VCaP (cell line): ENCODE data around the gene PHKB.

Experiments used
- H3K27ac ChIP-seq: fragments of 450-650 bp; 2 replicates; pipeline ENCODE4 v1.5.1; 2017
- CTCF ChIP-seq: fragments of 450-650 bp; conservative IDR thresholded peaks from 2 replicates; pipeline ENCODE4 v1.5.1; 2017; ENCODE audit warnings: mild to moderate bottlenecking, moderate library complexity

The PHKB gene

GRCh38 chr16:47473792-47474191, 12.7 kb downstream of the PHKB start:
- no peak for TF ChIP-seq CTCF
- H3K27ac ChIP-seq = no peak overlapping the region

- no peak for TF ChIP-seq CTCF
- no peak overlapping the region for H3K27ac ChIP-seq
These were observed 14.7 kb downstream of the PHKB start for GRCh38 chr16:47475786-47476185.

DNA sequence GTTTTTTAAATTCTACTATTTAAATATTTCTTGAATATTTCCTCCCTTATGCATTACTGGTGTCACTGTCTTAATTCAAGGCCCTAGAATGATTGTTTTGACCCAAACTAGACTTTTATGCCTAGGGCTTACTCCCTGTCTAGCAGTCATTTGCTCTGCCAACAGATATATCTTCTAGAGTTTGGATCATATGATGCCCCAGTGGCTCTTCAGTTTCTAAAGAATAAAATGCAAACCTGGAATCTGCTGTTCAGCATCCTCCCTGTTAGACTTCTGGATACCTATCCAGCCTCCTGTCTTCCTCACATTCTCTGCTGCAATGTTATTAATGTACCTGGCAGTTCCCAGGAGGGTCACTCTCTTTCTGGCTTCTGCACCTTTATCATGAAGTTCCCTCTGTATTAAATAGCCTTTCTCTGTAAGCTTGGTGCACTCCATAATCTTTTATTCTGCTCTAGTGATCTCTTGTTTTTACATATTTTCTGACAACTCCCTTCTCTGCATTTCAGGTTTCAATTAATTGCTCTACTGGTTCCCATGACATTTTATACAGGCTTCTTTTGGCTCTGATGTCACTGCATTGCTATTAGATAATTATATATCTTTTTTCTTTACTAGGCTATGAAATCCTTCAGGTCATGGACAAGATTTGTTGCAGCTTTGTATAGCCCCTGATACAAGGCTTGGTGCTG, 15.7 kb downstream of the PHKB start:
- no peak overlapping the region for H3K27ac ChIP-seq
- TF ChIP-seq CTCF = no peak

DNA sequence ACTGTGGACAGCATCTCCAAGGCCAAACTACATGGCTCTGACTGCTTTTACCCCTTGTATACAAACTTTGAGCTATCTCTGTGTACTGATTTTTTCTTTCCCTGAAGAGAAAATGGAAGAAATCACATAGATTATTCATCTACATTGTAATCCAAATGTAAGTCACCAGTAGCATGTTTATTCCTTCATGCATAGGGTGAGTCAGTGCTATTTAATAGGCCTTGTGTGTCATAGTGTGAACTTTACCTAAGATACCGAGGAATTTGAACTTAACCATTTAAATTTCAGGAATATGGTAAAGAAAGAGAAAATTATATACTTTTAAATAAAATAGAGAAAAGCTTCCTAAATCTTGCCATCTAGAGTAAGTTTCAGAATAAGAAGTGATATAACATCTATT, 16.5 kb downstream of the PHKB start:
- no peak overlapping the region for H3K27ac ChIP-seq
- TF ChIP-seq CTCF = no peak

GRCh38 chr16:47480410-47480809, 19.3 kb downstream of the PHKB start:
- H3K27ac ChIP-seq = no peak overlapping the region
- TF ChIP-seq CTCF = no peak

DNA sequence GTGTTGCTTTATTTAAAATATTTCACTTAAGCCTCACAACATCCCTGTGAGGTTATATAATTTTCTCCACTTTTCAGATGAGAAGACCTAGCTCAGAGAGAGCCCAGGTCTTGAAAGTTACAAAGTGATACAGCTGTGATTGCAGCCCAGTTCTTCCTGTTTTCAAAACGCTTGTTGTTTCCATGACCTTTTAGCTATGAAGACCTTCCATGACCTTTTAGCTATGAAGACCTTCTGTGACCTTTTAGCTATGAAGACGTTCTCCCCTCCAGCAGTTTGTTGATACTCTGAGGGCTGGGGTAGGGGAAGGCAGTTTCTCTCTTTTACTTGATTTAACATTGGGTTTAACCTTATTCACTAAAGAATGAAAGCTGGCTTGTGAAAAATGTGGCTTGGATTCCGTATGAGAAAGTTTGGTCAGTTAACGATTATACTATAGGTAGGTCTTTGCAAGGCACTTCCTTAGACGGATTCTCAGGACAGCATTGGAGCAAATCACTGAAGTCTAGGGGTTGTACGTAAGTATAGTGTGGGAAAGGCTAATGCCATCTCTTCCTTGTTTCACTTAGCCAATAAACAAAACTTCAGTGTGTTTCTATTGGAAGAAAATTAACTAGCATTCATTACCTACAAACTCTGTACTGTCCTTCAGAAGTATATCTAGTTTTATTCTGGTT, 20.7 kb downstream of the PHKB start:
- TF ChIP-seq CTCF = no peak
- no peak overlapping the region for H3K27ac ChIP-seq

DNA sequence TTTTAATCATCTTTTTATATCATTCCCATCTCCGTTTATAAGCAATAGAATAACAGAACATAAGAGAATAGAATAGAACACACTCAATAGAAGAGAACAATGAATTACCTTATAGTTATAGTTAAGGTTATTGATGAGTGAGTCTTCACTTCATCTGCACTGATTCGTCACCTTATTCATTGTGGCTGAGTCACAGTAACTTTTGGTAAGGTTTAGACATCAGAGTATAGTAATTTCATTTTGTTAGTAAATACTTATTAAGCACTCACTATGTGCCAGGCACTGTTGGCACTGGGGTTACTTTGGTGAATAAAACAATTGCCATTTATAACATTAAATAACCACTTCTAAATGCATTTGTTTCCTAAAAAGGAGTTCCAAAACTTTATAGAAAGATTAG, 22.5 kb downstream of the PHKB start:
- no peak overlapping the region for H3K27ac ChIP-seq
- TF ChIP-seq CTCF = no peak
